Measurements from ENCODE around the gene TPST1. TPM values are rescaled to one million over a fixed set of nuclear protein-coding genes. Genes with fewer than 3 reads are reported as not detected.

The TPST1 gene
- total RNA-seq, 1 donor from 2014 or later, result 21.9 TPM

GRCh38 chr7:66344166-66344565, 139.0 kb downstream of the TPST1 start:
- Mint-ChIP-seq H3K27ac (ENCODE audit: unreplicated experiment) (no peak overlapping the region), H3K27me3 (ENCODE audit: low read depth) (no peaks in the 10 kb centered on the region), H3K36me3 (ENCODE audit: low read depth) (peaks cover 14% of the 10 kb centered on the region), H3K4me3 (no peak overlapping the region), H3K4me1 (no peaks in the 10 kb centered on the region), H3K9me3 (peaks cover 21% of the 10 kb centered on the region)
- no peak for TF ChIP-seq CTCF (conservative IDR thresholded peaks at IDR 0.05)
- no peak for DNase-seq (ENCODE audit: low read depth, low spot score)

GRCh38 chr7:66348531-66348930, 143.4 kb downstream of the TPST1 start:
- no peak for DNase-seq (ENCODE audit: low read depth, low spot score)
- peaks cover 5% of the 10 kb centered on the region for H3K36me3 Mint-ChIP-seq (ENCODE audit: low read depth)
- no peaks in the 10 kb centered on the region for H3K27me3 Mint-ChIP-seq (ENCODE audit: low read depth)
- peaks cover 9% of the 10 kb centered on the region for H3K9me3 Mint-ChIP-seq
- H3K27ac Mint-ChIP-seq (ENCODE audit: unreplicated experiment), result no peak overlapping the region
- TF ChIP-seq CTCF (conservative IDR thresholded peaks at IDR 0.05), result no peak
- H3K4me3 Mint-ChIP-seq, result no peak overlapping the region
- H3K4me1 Mint-ChIP-seq, result peaks cover 2% of the 10 kb centered on the region

GRCh38 chr7:66348959-66349358, 143.8 kb downstream of the TPST1 start:
- Mint-ChIP-seq H3K4me3 (no peak overlapping the region), H3K4me1 (peaks cover 6% of the 10 kb centered on the region), H3K36me3 (ENCODE audit: low read depth) (peaks cover 5% of the 10 kb centered on the region), H3K9me3 (peaks cover 9% of the 10 kb centered on the region), H3K27ac (ENCODE audit: unreplicated experiment) (no peak overlapping the region), H3K27me3 (ENCODE audit: low read depth) (no peaks in the 10 kb centered on the region)
- DNase-seq (ENCODE audit: low read depth, low spot score), result no peak
- TF ChIP-seq CTCF (conservative IDR thresholded peaks at IDR 0.05), result no peak

GRCh38 chr7:66352071-66352470, 146.9 kb downstream of the TPST1 start:
- TF ChIP-seq CTCF (conservative IDR thresholded peaks at IDR 0.05), result no peak
- H3K27ac Mint-ChIP-seq (ENCODE audit: unreplicated experiment), result no peak overlapping the region
- DNase-seq (ENCODE audit: low read depth, low spot score), result no peak

GRCh38 chr7:66353547-66353946, 148.4 kb downstream of the TPST1 start:
- no peak overlapping the region for H3K27ac Mint-ChIP-seq (ENCODE audit: unreplicated experiment)
- no peak overlapping the region for H3K4me3 Mint-ChIP-seq
- peaks cover 18% of the 10 kb centered on the region for H3K4me1 Mint-ChIP-seq
- no peak for DNase-seq (ENCODE audit: low read depth, low spot score)
- H3K36me3 Mint-ChIP-seq (ENCODE audit: low read depth), result no peaks in the 10 kb centered on the region
- no peaks in the 10 kb centered on the region for H3K27me3 Mint-ChIP-seq (ENCODE audit: low read depth)
- no peak for TF ChIP-seq CTCF (conservative IDR thresholded peaks at IDR 0.05)
- no peaks in the 10 kb centered on the region for H3K9me3 Mint-ChIP-seq

More at GRCh38 chr7:66352071-66352470, 146.9 kb downstream of the TPST1 start:
- Mint-ChIP-seq H3K9me3 (peaks cover 2% of the 10 kb centered on the region), H3K4me1 (peaks cover 18% of the 10 kb centered on the region), H3K36me3 (ENCODE audit: low read depth) (no peaks in the 10 kb centered on the region), H3K27me3 (ENCODE audit: low read depth) (no peaks in the 10 kb centered on the region), H3K4me3 (no peak overlapping the region)

GRCh38 chr7:66355756-66356155, 150.6 kb downstream of the TPST1 start:
- Mint-ChIP-seq H3K9me3 (no peaks in the 10 kb centered on the region), H3K36me3 (ENCODE audit: low read depth) (no peaks in the 10 kb centered on the region), H3K27me3 (ENCODE audit: low read depth) (no peaks in the 10 kb centered on the region), H3K4me1 (peaks cover 18% of the 10 kb centered on the region), H3K4me3 (no peak overlapping the region), H3K27ac (ENCODE audit: unreplicated experiment) (no peak overlapping the region)
- no peak for TF ChIP-seq CTCF (conservative IDR thresholded peaks at IDR 0.05)
- no peak for DNase-seq (ENCODE audit: low read depth, low spot score)

Data from neural crest cell (in vitro differentiated cells).